K562 (cell line): ENCODE measurements around the gene FCER2. TPM values are rescaled to one million over a fixed set of nuclear protein-coding genes. Genes with fewer than 3 reads are reported as not detected.
A peak's percentile ranks its signal among the peaks of the same experiment; 100 is the strongest.

Experiments
- ATAC-seq: fragments of 200-7000 bp; cut with Tn5 transposase; 3 replicates; pipeline ENCODE4 v1.9.1; 2020; ENCODE audit warnings: moderate library complexity
- BruUV-seq: library from RNA; stranded (reverse); fragments of 400-500 nt; replicated peaks from 2 replicates; lab custom pipeline; 2021; lab: Mats Ljungman, UMichigan
- CTCF ChIA-PET: fragments of 300-600 bp; formaldehyde crosslinking; extraction: SDS; loops from one replicate; lab custom pipeline; 2021; ENCODE audit warnings: low intra/inter-chr PET ratio; lab: Yijun Ruan, JAX
- POLR2A ChIA-PET: fragments of 300-600, 350-650 bp; sonication (Branson Sonifier 250); formaldehyde crosslinking; extraction: SDS; loops from one replicate; lab custom pipeline; 2021; ENCODE audit warnings: antibody characterized with exemption, inconsistent platforms; lab: Yijun Ruan, JAX
- DNase-seq, 4 experiments: peaks; one replicate each; pipeline versions ENCODE4 v3.0.0 to v3.0.0-alpha.2; 2011 to 2018; ENCODE audit warnings: low spot score in 3 of 4, mixed read lengths in 3 of 4; ENCODE audit errors: extremely low read depth in 1 of 4
- FAIRE-seq: peaks from 2 replicates; lab custom pipeline; 2011; peaks lifted over from hg19 to GRCh38; lab: Jason Lieb, UNC
- H2AFZ ChIP-seq: 2 replicates; pipeline ENCODE4 v1.6.0; 2011; ENCODE audit warnings: low read depth, low read length, control low read depth, inconsistent platforms
- H3K27ac ChIP-seq: fragments of 200-600 bp; 3 replicates; pipeline ENCODE4 v1.8.0; 2011; ENCODE audit warnings: low read depth, mild to moderate bottlenecking, control low read depth, inconsistent platforms, low read length, moderate library complexity, mixed read lengths; ENCODE audit errors: extremely low read depth
- H3K27me3 ChIP-seq, 2 experiments: fragments of 300-600 bp in 1 of 2; 2 replicates in 1 of 2; 3 replicates in 1 of 2; pipeline versions ENCODE4 v1.6.0 to v1.8.0; 2011; ENCODE audit warnings: inconsistent platforms in 2 of 2, low read length in 2 of 2, mild to moderate bottlenecking in 1 of 2, mixed read lengths in 1 of 2, moderate library complexity in 1 of 2; ENCODE audit not compliant: control insufficient read depth in 2 of 2, insufficient read depth in 2 of 2
- H3K36me3 ChIP-seq: fragments of 300-600 bp; 3 replicates; pipeline ENCODE4 v1.8.0; 2011; ENCODE audit warnings: mild to moderate bottlenecking, low read length, inconsistent platforms; ENCODE audit not compliant: control insufficient read depth, insufficient read depth
- H3K4me1 ChIP-seq, 2 experiments: fragments of 200-600 bp in 1 of 2; replicated peaks in 1 of 2; 2 replicates in 1 of 2; 3 replicates in 1 of 2; pipeline versions ENCODE4 v1.5.1 to v1.8.0; 2011; ENCODE audit warnings: inconsistent platforms in 2 of 2, low read length in 2 of 2, mild to moderate bottlenecking in 1 of 2, mixed read lengths in 1 of 2, moderate library complexity in 1 of 2; ENCODE audit not compliant: control insufficient read depth in 2 of 2, insufficient read depth in 2 of 2
- H3K4me2 ChIP-seq: 2 replicates; pipeline ENCODE4 v1.6.1; 2011; ENCODE audit warnings: low read length, control low read depth, inconsistent platforms, mixed read lengths; ENCODE audit not compliant: insufficient read depth
- H3K4me3 ChIP-seq: fragments of 200-600 bp; sonication (generic), shearing (Covaris generic); 2 replicates; pipeline ENCODE4 v1.5.1; 2016; ENCODE audit warnings: control low read depth, inconsistent platforms
- H3K79me2 ChIP-seq: fragments of 200-600 bp; 3 replicates; pipeline ENCODE4 v1.8.0; 2011; ENCODE audit warnings: low read length, inconsistent platforms; ENCODE audit not compliant: control insufficient read depth, insufficient read depth
- H3K9ac ChIP-seq, 2 experiments: 2 replicates each; pipeline versions ENCODE4 v1.6.0 to v1.6.1; 2011; ENCODE audit warnings: low read depth in 2 of 2, low read length in 2 of 2, control low read depth in 1 of 2, inconsistent platforms in 1 of 2, mild to moderate bottlenecking in 1 of 2, mixed read lengths in 1 of 2; ENCODE audit not compliant: insufficient read depth in 1 of 2
- H3K9me1 ChIP-seq: one replicate; pipeline ENCODE4 v1.6.0; 2011; ENCODE audit warnings: inconsistent platforms, mild to moderate bottlenecking, low read length, moderate library complexity; ENCODE audit not compliant: control insufficient read depth, insufficient read depth
- H3K9me3 ChIP-seq: replicated peaks from 2 replicates; pipeline ENCODE4 v1.5.1; 2011; ENCODE audit warnings: low read depth, low read length, inconsistent platforms; ENCODE audit not compliant: control insufficient read depth, insufficient read depth
- H4K20me1 ChIP-seq: replicated peaks from 2 replicates; pipeline ENCODE4 v1.6.1; 2011; ENCODE audit warnings: low read length, inconsistent platforms, mixed read lengths; ENCODE audit not compliant: control insufficient read depth, insufficient read depth
- CREM ChIP-seq: IDR thresholded peaks from 2 replicates; pipeline ENCODE4 v1.6.1; 2014; ENCODE audit warnings: antibody characterized with exemption, low read depth
- NR2F6 ChIP-seq: fragments of 450-650 bp; formaldehyde crosslinking; IDR thresholded peaks from 2 replicates; pipeline ENCODE4 v1.4.0; 2020; ENCODE audit warnings: mild to moderate bottlenecking
- WGBS: fragments of 100-300 bp; shearing (Covaris generic); methylation state at CpG from one replicate; pipeline ENCODE4 v1.1.6; 2016; ENCODE audit warnings: low coverage, mixed read lengths; ENCODE audit not compliant: insufficient coverage; ENCODE audit errors: missing lambda C conversion rate; 5-methylcytosine and 5-hydroxymethylcytosine counted together
- in situ Hi-C: fragments of 300-500 bp; cut with MboI; formaldehyde crosslinking; loops from 4 replicates; pipeline ENCODE4 v1.15.0; 2018; ENCODE audit warnings: inconsistent platforms, mixed read lengths
- intact Hi-C: fragments of 100-400 bp; cut with micrococcal nuclease; formaldehyde crosslinking; loops from 2 replicates; pipeline ENCODE4 v1.14.2; 2022
- polyA plus RNA-seq, 8 experiments: library from polyadenylated mRNA; depleted of rRNA in 4 of 8; stranded (reverse) in 5 of 8; unstranded in 3 of 8; fragments of >200 nt; fragmentation: Nextera tagmentation in 2 of 8; fragmentation: Illumina TruSeq in 1 of 8; extraction: Ambion mirVana in 2 of 8; extraction: Trizol in 1 of 8; gene quantifications; 2 replicates each; pipeline versions ENCODE4 v1.2.1 to v1.2.3, GENCODE V29; 2011 to 2014; ENCODE audit warnings: inconsistent platforms in 1 of 8, missing spikeins in 1 of 8
- total RNA-seq, 7 experiments: library from RNA; depleted of rRNA in 6 of 7; stranded (reverse); fragments of >200 nt in 6 of 7; fragmentation: Illumina TruSeq in 2 of 7; extraction: Trizol in 2 of 7; gene quantifications; 2 replicates each; pipeline versions ENCODE4 v1.2.1 to v1.2.3, GENCODE V29; 2011 to 2021; ENCODE audit warnings: low replicate concordance in 1 of 7
- TF ChIP-seq, protein P1 (sequence below): sonication (generic); formaldehyde crosslinking; IDR thresholded peaks from 2 replicates; pipeline ENCODE4 v1.8.0; 2023; ENCODE audit warnings: mild to moderate bottlenecking, missing genetic modification reagents

FCER2 gene
- total and polyA plus RNA-seq, 9 of the 15 experiments (the other 6 are each of a cell fraction or from before 2014, with no cell fraction given), result 0.11 TPM; not detected in 8

DNA sequence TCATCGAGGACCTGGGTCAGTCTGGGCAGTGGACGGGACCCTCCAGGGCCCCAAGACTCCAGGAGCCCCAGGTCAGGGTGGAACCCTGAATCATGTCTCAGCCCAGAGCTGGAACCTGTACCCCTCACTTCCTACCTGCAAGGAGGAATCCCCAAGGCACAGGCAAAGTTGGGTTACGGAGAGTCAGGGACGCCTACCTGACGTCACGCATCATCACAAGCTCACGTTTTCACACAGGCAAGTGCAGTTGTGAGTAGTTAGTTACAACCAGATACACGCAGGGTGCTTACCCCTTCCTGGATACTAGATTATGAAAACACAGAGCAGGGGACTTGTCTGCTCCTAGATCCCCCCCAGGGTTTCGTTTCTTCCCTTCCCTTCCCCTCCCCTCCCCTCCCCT is 31.1 kb downstream of the FCER2 start:
- Histone ChIP-seq H3K4me1 (peaks cover 0 to 10% of the 10 kb centered on the region in 2 experiments; a peak in 2 of 5 replicates), H3K27ac (no peak overlapping the region), H3K9me3 (peaks cover 5% of the 10 kb centered on the region; the same call in 1 of the 2 replicates), H3K9ac (peak overlapping the region in 1 of 2 experiments; percentile 13; a peak in 1 of 4 replicates), H4K20me1 (no peaks in the 10 kb centered on the region), H3K36me3 (no peaks in the 10 kb centered on the region), H3K4me2 (no peak overlapping the region; the same call in 1 of the 2 replicates)
- intact Hi-C loops (no loop called here), in situ Hi-C loops (no loop called here)
- POLR2A ChIA-PET, result no interaction called here
- no TSS peak for BruUV-seq
- CTCF ChIA-PET, result no interaction called here
- no peak for TF ChIP-seq NR2F6
- peak; percentile 33; the same call in 1 of the 2 replicates for TF ChIP-seq CREM
- TF ChIP-seq, protein P1, sequence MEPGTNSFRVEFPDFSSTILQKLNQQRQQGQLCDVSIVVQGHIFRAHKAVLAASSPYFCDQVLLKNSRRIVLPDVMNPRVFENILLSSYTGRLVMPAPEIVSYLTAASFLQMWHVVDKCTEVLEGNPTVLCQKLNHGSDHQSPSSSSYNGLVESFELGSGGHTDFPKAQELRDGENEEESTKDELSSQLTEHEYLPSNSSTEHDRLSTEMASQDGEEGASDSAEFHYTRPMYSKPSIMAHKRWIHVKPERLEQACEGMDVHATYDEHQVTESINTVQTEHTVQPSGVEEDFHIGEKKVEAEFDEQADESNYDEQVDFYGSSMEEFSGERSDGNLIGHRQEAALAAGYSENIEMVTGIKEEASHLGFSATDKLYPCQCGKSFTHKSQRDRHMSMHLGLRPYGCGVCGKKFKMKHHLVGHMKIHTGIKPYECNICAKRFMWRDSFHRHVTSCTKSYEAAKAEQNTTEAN, result no peak
- TF ChIP-seq, all 486 proteins: peak for 1
- no peaks in the 10 kb centered on the region for H3K9me1 ChIP-seq
- peaks cover 19 to 39% of the 10 kb centered on the region in 2 experiments; a peak in 4 of 5 replicates for H3K27me3 ChIP-seq
- H2AFZ ChIP-seq, result no peak overlapping the region
- no peak for DNase-seq
- WGBS, result 4% methylated on average over 7 of the region's 9 CpGs
- no peak for FAIRE-seq
- no peaks in the 10 kb centered on the region for H3K79me2 ChIP-seq
- no peak overlapping the region for H3K4me3 ChIP-seq
- no peak for ATAC-seq
